Muscle of leg (tissue), 11 donors: ENCODE data around the gene CLIP1. TPM values are rescaled to one million over a fixed set of nuclear protein-coding genes. Genes with fewer than 3 reads are reported as not detected.

Experiments used
- DNase-seq: peaks from one replicate; pipeline ENCODE4 v3.0.0; 2013
- H3K27ac ChIP-seq: one replicate; pipeline ENCODE4 v1.5.1; 2013; ENCODE audit warnings: mild to moderate bottlenecking, low read length, control low read depth
- H3K27me3 ChIP-seq: one replicate; pipeline ENCODE4 v1.6.1; 2013; ENCODE audit warnings: low read length; ENCODE audit not compliant: control insufficient read depth, insufficient read depth
- H3K36me3 ChIP-seq: one replicate; pipeline ENCODE4 v1.6.1; 2013; ENCODE audit warnings: low read length; ENCODE audit not compliant: control insufficient read depth, insufficient read depth
- H3K4me1 ChIP-seq: one replicate; pipeline ENCODE4 v1.6.1; 2013; ENCODE audit warnings: low read length; ENCODE audit not compliant: control insufficient read depth, insufficient read depth
- H3K4me3 ChIP-seq: one replicate; pipeline ENCODE4 v1.5.1; 2013; ENCODE audit warnings: low read length, control low read depth
- H3K9me3 ChIP-seq: replicated peaks from 2 replicates; pipeline ENCODE4 v1.6.1; 2013; ENCODE audit warnings: low read depth, low read length; ENCODE audit not compliant: control insufficient read depth
- WGBS: methylation state at CpG from one replicate; pipeline ENCODE4 v1.1.5; 2013; ENCODE audit warnings: missing lambda C conversion rate; ENCODE audit not compliant: insufficient coverage; 5-methylcytosine and 5-hydroxymethylcytosine counted together
- polyA plus RNA-seq, 8 donors: library from polyadenylated mRNA; unstranded; fragments of 120-200 nt; gene quantifications; one replicate each; pipeline versions ENCODE4 v1.2.1 to v1.2.3, GENCODE V29; 2013; ENCODE audit warnings: inconsistent platforms in 1 of 8, low replicate concordance in 1 of 8; ENCODE audit not compliant: insufficient read length in 8 of 8, insufficient read depth in 1 of 8
- total RNA-seq: library from RNA; stranded (reverse); fragments of 120-200 nt; gene quantifications from one replicate; pipeline ENCODE4 v1.2.4, GENCODE V29; 2013

The CLIP1 gene
- total and polyA plus RNA-seq, 9 donors = 16.6 to 28.3 (median 20.6) TPM

DNA sequence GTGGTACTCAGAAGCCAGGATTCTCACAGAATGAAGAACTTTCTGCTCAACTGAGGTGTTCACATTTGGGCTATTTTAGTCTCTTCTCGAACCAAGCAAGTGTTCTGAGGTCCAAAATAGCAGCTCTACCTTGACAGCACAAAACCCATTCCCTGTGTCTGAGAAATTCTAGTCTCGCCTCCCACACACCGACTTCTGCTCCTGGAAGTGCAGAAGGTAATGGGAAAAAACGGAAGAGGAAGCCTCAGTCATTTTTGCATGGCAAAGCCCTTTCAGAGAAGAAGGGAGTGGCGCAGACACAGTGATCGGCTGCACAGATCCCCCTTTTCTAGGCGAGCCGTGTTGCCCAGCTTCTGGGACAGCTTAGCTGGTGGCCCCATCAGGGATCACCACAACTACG, 125.0 kb downstream of the CLIP1 start:
- H3K4me1 ChIP-seq = no peaks in the 10 kb centered on the region
- 95% methylated on average over 5 of the region's 9 CpGs for WGBS
- no peaks in the 10 kb centered on the region for H3K27me3 ChIP-seq
- peaks cover 22% of the 10 kb centered on the region for H3K36me3 ChIP-seq
- no peak for DNase-seq
- no peaks in the 10 kb centered on the region for H3K9me3 ChIP-seq
- H3K27ac ChIP-seq = no peak overlapping the region
- no peak overlapping the region for H3K4me3 ChIP-seq

DNA sequence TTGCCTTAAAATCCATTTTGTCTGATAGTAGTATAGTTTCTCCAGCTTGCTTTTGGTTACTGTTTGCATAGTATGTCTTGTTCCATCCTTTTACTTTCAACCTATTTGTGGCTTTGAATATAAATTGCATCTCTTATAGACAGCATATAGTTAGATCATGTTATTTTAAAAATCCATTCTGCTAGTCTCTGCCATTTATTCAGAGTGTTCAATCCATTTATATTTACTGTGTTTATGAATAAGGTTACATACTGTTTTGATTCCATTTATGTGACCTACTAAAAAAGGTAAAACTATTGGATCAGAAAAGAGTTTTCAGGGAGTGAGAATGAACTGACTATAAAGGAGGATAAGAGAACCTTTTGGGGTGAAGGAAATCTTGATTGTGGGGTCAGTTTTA, 126.6 kb downstream of the CLIP1 start:
- no peak for DNase-seq
- Histone ChIP-seq H3K36me3 (peaks cover 26% of the 10 kb centered on the region), H3K4me3 (no peak overlapping the region), H3K27ac (no peak overlapping the region), H3K27me3 (no peaks in the 10 kb centered on the region), H3K4me1 (no peaks in the 10 kb centered on the region), H3K9me3 (no peaks in the 10 kb centered on the region)

DNA sequence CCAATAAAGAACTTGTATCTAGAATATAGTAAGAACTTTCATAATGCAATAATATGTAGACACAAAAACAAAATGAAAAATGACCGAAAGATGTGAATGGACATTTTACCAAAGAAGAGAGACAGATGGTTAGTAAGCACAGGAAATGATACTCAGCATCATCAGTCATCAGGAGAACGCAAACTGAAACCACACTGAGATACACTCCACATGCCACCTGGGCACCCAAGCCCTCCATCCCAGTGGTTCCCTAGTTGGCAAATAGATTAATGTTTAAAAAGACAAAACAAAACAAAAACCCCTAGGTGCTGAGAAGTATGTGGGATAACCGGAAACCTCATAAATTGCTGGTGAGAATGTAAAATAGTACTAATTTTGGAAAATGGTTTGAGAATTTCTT, 129.4 kb downstream of the CLIP1 start:
- H3K9me3 ChIP-seq = no peaks in the 10 kb centered on the region
- DNase-seq = no peak
- no peak overlapping the region for H3K4me3 ChIP-seq
- no CpG with 5 or more reads among the region's 3 CpGs for WGBS
- H3K27ac ChIP-seq = no peak overlapping the region
- H3K27me3 ChIP-seq = no peaks in the 10 kb centered on the region
- no peaks in the 10 kb centered on the region for H3K4me1 ChIP-seq
- peaks cover 17% of the 10 kb centered on the region for H3K36me3 ChIP-seq

DNA sequence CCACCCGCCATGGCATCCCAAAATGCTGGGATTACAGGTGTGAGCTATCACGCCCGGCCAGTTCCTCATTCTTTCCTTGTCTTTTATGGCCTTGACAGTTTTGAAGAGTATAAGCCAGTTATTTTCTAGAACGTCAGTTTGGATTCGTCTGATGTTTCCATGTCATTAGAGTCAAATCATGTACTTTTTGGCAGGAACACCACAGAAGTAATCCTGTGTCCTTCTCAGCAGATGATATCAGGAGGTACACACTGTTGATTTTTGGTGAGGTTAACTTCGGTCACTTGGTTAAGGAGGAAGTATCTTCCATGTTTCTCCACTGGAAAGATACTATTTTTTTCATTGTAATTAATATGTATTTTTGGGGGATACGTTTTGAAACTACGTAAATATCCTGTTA, 131.0 kb downstream of the CLIP1 start:
- no peak overlapping the region for H3K4me3 ChIP-seq
- peaks cover 16% of the 10 kb centered on the region for H3K36me3 ChIP-seq
- no peaks in the 10 kb centered on the region for H3K27me3 ChIP-seq
- DNase-seq = no peak
- H3K9me3 ChIP-seq = no peaks in the 10 kb centered on the region
- no peak overlapping the region for H3K27ac ChIP-seq
- H3K4me1 ChIP-seq = no peaks in the 10 kb centered on the region
- WGBS = 88% methylated on average over 3 of the region's 8 CpGs

DNA sequence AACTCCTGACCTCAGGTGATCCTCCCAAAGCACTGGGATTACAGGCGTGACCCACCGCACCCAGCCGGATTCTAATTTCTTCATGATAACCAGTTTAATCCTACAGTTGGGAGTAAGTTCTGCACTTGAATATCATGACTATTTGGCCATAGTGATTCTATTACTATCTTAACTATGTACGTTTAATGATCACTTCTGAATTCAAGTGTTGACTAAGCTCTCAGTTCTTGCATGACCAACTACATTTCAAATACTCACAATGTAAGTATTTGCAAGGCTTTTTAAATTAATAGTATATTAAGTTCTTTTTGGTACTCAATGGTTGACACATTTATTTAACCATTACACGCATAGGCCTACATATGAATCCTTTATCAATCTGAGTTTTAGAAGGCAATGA, 138.8 kb downstream of the CLIP1 start:
- no peak for DNase-seq
- Histone ChIP-seq H3K4me3 (no peak overlapping the region), H3K4me1 (no peaks in the 10 kb centered on the region), H3K9me3 (no peaks in the 10 kb centered on the region), H3K27me3 (no peaks in the 10 kb centered on the region), H3K27ac (no peak overlapping the region), H3K36me3 (peaks cover 10% of the 10 kb centered on the region)
- no CpG with 5 or more reads among the region's 5 CpGs for WGBS

DNA sequence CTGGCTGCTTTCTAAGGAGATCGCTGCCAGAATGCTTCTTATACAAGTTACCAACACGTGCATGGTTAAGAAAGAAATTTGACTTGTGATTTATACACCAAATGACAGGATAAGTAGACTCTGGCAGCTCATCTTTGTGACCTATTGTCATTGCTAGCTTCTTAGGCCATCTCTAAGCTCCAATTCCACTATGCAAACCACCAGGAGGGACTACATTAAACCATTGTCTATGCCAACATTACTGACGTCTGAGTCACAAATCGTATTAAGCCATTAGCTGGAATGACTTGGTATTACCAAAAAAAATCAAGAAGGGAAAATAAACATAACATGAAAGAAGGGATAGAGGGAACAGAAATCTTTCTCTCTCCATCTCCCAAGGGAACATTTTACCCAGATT, 140.4 kb downstream of the CLIP1 start:
- DNase-seq = no peak
- H3K27me3 ChIP-seq = no peaks in the 10 kb centered on the region
- H3K27ac ChIP-seq = no peak overlapping the region
- H3K4me1 ChIP-seq = no peaks in the 10 kb centered on the region
- no peaks in the 10 kb centered on the region for H3K9me3 ChIP-seq
- H3K36me3 ChIP-seq = peaks cover 15% of the 10 kb centered on the region
- H3K4me3 ChIP-seq = no peak overlapping the region
- WGBS = no CpG with 5 or more reads among the region's 4 CpGs

DNA sequence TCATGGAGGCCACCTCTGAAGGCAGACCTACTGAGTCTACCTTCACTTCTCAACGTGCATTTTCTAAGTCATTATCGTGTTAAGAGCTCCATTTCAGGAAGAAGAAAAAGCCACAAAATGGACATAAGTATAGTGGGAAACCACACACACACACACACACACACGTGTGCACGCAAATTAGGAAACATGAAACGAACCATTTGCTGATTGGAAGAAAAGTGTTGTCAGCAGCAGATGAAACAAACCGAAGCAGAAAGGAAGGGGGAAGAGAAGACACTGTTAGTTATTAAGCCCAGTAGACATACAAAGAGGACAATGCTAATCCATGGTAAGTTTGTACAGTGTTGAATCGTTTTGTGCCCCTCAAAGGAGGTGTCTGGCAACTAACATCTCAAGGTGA, 146.2 kb downstream of the CLIP1 start:
- no peaks in the 10 kb centered on the region for H3K4me1 ChIP-seq
- peaks cover 28% of the 10 kb centered on the region for H3K36me3 ChIP-seq
- H3K9me3 ChIP-seq = no peaks in the 10 kb centered on the region
- WGBS = 67% methylated on average over 1 of the region's 7 CpGs
- H3K27me3 ChIP-seq = no peaks in the 10 kb centered on the region
- H3K27ac ChIP-seq = no peak overlapping the region
- DNase-seq = no peak
- no peak overlapping the region for H3K4me3 ChIP-seq

DNA sequence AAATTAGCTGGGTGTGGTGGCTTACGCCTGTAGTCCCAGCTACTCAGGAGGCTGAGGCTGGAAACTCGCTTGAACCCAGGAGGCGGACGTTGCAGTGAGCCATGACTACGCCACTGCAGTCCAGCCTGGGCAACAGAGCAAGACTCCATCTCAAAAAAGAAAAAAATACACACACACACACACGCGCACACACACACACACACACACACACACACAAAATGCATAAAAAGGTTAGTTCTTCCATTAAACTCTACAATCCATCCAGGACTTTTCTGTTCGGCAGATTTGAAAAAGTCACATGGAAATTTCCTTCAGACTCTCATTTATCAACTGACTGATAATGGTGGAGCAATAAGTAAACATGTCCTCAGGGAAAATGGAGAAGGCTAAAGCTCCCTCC, 147.0 kb downstream of the CLIP1 start:
- Histone ChIP-seq H3K27me3 (no peaks in the 10 kb centered on the region), H3K4me3 (no peak overlapping the region), H3K9me3 (no peaks in the 10 kb centered on the region), H3K4me1 (no peaks in the 10 kb centered on the region), H3K36me3 (peaks cover 28% of the 10 kb centered on the region), H3K27ac (no peak overlapping the region)
- no peak for DNase-seq
- no CpG with 5 or more reads among the region's 8 CpGs for WGBS

DNA sequence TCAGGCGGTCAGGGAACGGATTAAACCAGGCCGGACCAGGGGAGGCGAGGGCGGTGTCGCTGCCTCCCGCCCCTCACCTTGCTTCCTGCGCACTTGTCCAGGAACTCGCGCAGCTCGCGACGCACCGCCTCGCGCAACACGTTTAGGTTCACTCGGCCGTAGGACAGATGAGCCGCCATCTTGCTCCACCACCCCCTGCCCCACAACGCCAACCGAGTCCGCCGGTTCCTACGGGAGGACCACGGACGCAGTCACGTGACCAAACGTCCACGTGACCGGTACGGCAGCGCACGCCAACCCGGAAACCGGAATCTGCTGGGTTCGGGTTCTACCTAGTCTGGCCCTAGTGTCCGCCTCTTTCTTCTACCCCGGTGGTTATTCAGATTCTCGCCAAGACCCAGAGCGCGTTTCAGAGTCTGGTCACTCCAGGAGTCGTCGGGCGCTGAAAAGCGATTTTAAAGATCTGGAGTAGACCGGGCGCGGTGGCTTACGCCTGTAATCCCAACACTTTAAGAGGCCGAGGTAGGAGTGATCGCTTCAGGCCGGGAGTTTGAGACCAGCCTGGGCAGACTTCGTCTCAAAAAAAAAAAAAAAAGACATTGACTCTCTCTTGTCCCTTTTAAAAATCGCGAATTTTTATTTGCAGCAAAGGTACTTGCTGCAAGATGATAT, 156.1 kb downstream of the CLIP1 start, which contains the start of gene VPS33A:
VPS33A (minus strand) TSS at position 265 of the 672 bp plus-strand sequence; CDS start at position 179, 86 bp downstream.
- WGBS = 0% methylated on average over 48 of the region's 56 CpGs
- peak within 1 kb of the TSS; percentile 82 for H3K4me3 ChIP-seq
- DNase-seq = peak; percentile 98
- no peaks in the 10 kb centered on the region for H3K27me3 ChIP-seq
- peak within 1 kb of the TSS; percentile 82 for H3K27ac ChIP-seq
- no peaks in the 10 kb centered on the region for H3K9me3 ChIP-seq
- H3K36me3 ChIP-seq = peaks cover 14% of the 10 kb centered on the region
- peaks cover 7% of the 10 kb centered on the region for H3K4me1 ChIP-seq

DNA sequence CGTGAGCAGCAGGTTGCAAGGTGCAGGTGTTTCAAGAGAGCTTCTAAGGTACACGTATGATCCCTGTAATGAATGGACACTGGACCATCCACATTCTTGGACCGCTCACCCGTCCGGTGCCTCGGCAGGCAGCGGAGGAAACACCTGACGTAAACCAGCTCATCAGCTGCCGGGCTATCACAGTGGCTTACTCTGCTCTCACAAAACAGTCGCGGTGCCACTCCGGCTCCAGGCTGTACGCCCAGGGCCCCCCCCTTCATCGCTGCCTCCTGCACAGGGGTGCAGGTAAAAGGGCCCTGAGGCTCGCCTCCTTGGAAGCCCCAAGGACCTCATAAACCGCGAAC, 156.6 kb downstream of the CLIP1 start:
- DNase-seq = no peak
- Histone ChIP-seq H3K36me3 (peaks cover 18% of the 10 kb centered on the region), H3K9me3 (no peaks in the 10 kb centered on the region), H3K27me3 (no peaks in the 10 kb centered on the region), H3K27ac (peak overlapping the region; percentile 82), H3K4me3 (peak overlapping the region; percentile 82), H3K4me1 (peaks cover 7% of the 10 kb centered on the region)
- WGBS = 0% methylated on average over 17 of the region's 17 CpGs

DNA sequence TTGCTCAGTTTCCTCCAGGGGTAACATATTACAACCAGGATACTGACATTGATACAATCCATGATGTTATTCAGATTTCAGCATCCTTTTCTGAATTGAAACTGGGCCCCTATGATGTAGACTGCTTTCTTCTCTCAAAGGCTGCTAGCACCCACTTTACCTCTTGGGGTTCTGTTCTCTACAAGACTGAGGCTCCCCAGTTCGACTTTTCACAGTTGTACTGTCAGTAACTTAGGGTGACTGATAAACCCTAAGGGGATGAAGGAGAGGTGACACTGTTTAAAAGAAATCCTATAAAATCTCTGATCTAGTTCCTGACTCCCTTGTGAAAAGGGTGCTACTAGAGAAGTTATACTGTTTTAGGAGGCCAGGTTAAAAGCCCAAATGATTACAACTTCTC, 157.0 kb downstream of the CLIP1 start:
- no peaks in the 10 kb centered on the region for H3K9me3 ChIP-seq
- no peak for DNase-seq
- H3K27ac ChIP-seq = no peak overlapping the region
- H3K27me3 ChIP-seq = no peaks in the 10 kb centered on the region
- no CpG with 5 or more reads among the region's 1 CpG for whole genome bisulfite sequencing
- H3K4me3 ChIP-seq = peak overlapping the region; percentile 82
- peaks cover 18% of the 10 kb centered on the region for H3K36me3 ChIP-seq
- H3K4me1 ChIP-seq = peaks cover 7% of the 10 kb centered on the region
